Gastrocnemius medialis (tissue), 4 donors: ENCODE results near the gene EFEMP1.

Source experiments
- POLR2A ChIP-seq, 2 donors: fragments of 450-650 bp; IDR thresholded peaks; one replicate each; pipeline ENCODE4 v1.6.1; 2017; ENCODE audit warnings: antibody characterized with exemption in 2 of 2, mild to moderate bottlenecking in 2 of 2, moderate library complexity in 2 of 2
- TF ChIP-seq, protein P1 (sequence below), 5 experiments: fragments of 450-650 bp in 3 of 5; fragments of 200-600 bp in 2 of 5; sonication (generic) in 2 of 5; IDR thresholded peaks in 4 of 5; conservative IDR thresholded peaks in 1 of 5; 1 replicate in 4 of 5; 2 replicates in 1 of 5; pipeline ENCODE4 v1.5.1; 2016 to 2019; ENCODE audit warnings: antibody characterized with exemption in 5 of 5, mild to moderate bottlenecking in 3 of 5, moderate library complexity in 3 of 5

DNA sequence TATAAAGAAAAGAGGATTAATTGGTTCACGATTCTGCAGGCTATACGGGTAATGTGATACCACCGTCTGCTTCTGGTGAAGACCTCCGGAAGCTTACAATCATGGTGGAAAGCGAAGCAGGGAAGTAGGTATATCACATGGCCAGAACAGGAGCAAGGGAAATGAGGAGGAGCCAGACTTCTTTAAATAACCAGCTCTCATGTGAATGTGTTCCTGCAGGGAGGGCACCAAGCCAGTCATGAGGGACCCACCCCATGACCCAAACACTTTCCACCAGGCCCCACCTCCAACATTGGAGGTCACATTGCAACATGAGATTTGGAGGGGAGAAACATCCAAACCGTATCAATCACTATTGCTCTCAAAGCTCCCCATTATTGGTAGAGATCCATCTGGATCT is 61.8 kb downstream of the EFEMP1 start:
- TF ChIP-seq, protein P1, sequence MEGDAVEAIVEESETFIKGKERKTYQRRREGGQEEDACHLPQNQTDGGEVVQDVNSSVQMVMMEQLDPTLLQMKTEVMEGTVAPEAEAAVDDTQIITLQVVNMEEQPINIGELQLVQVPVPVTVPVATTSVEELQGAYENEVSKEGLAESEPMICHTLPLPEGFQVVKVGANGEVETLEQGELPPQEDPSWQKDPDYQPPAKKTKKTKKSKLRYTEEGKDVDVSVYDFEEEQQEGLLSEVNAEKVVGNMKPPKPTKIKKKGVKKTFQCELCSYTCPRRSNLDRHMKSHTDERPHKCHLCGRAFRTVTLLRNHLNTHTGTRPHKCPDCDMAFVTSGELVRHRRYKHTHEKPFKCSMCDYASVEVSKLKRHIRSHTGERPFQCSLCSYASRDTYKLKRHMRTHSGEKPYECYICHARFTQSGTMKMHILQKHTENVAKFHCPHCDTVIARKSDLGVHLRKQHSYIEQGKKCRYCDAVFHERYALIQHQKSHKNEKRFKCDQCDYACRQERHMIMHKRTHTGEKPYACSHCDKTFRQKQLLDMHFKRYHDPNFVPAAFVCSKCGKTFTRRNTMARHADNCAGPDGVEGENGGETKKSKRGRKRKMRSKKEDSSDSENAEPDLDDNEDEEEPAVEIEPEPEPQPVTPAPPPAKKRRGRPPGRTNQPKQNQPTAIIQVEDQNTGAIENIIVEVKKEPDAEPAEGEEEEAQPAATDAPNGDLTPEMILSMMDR (IDR thresholded peaks at IDR 0.05 in 4 of 5, conservative IDR thresholded peaks at IDR 0.05 in 1 of 5) = no peak
- TF ChIP-seq POLR2A (IDR thresholded peaks at IDR 0.05) = no peak
